Measurements from ENCODE around the gene PHLPP1.
"Not testable (repeated sequence)": the region's sequence is repeated elsewhere in the genome, so short reads cannot be mapped to it uniquely, and the experiment has no call there.

The PHLPP1 gene

GRCh38 chr18:62717925-62718800 is 2.8 kb downstream of the PHLPP1 start:
- DNase-seq = no peak

DNA sequence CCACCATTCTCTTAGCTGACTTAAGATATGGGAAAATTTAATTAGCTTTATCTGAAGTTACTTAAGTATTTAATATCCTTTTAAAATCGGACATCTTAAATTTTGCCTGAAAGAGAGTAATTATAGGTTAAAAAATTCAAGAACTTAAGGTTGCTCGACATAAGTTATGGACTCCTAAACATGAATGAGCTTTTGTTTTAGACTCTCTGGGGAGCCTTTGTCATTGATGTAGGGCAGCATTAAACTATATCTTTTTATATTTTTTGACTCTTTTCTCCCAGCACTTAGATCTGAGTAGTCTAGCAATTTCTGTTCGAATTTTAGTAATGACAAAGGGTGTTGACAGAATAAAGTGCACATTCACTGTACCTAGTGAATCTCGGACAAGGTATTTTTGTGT is 4.7 kb downstream of the PHLPP1 start:
- DNase-seq = no peak

DNA sequence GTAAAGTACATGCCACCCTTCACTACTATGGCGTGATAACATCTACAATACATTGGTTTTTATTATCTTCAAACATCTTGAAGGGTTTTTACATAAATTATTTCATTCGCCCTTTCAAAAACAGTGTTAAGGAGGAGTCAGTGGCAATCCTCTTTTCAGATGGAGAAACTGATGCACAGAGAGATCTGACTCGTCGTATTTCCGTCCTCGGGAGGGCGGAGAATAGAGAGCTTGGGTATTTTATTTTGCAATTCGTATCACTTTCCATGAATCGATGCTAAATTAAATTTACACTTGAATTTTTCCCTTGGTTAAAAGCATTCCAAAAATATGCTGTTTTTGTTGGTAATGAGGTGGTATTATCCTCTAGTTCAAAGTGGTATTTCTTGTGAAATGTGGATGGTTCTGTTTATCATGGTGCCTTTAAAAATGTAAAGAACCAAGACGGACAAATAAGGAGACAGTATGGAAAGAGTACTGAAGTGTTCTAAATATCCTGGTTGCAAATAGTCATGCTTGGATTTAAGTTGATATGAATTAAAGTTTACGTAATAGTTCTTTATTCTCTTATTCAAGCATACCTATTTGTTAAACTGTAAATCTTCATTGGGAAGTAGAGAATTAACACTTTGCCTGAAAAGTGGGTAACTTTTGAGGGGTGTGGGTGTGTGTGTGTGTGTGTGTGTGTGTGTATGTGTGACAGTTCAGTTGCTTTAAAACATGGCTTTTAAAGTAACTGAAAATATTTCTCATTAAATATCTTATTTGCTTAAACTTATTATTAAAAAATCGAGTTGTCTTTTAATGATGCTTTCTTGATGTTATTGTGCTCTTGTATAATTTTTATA is 5.6 kb downstream of the PHLPP1 start:
- no peak for DNase-seq

DNA sequence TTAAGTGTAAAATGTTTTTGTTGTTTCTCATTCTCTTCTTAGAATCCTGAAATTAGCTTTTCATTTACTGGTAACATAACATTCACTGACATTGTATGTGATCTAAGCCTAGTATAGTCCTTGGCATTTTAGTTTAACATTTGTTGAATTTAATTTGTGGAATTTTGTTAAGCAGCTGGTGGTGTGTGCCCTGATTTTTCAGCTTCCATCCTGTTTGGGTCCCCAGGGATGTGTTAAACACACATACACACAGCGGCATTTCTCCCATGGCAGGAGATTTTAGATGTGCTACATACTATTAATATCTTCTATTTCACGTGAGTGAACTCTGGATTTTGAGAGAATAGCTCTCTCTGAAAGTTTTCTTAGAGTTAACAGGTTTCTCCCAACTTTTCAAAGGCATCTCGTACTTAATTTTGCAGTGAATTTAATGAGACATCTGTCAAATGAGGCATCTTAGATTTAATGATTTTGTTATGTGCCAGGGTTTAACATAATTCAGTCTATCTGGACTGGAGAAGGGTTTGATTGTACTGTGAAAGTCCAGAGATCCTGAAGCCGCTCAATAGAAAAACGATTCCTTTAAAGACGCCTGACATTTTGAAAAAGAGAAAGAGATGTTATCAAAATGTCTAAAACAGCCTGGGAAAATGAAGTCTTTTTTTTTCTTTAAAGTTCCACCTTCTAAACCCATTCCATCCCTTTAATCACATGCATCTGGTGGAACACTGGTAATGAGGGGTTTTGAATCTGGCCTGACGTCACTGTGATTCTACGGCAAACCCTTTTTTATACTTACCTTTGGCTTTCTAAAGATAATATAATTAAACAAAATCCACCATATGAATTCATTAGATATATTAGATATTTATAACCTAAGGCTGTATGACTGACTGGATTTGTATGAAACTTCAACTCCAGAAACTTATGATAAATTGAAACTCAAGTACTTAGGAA is 6.8 kb downstream of the PHLPP1 start:
- peak; percentile 15 to 69 for DNase-seq

GRCh38 chr18:62723666-62724281 is 8.4 kb downstream of the PHLPP1 start:
- no peak for DNase-seq

DNA sequence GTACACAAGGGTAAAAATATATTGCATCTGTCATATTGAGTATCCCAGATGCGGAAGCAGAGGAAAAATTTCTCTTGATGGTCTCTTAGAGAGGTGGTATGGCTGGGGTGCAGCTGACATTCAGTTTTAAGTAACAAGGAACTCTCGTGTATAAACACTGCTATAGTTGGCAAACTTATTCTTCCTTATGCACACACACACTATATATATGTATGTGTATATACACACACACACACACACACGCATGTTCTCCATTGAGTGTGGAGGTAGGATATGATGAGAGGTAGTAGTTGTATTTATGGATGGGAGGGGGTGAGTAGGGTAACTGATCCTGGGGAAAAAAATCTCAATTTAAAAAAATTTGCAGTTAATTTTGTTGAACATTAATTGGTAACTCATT is 10.6 kb downstream of the PHLPP1 start:
- no peak for DNase-seq

GRCh38 chr18:62728254-62728653 is 12.9 kb downstream of the PHLPP1 start:
- DNase-seq = no peak

GRCh38 chr18:62729487-62730386 is 14.4 kb downstream of the PHLPP1 start:
- no peak for DNase-seq

- DNase-seq = no peak
Measured at GRCh38 chr18:62730941-62731340, 15.6 kb downstream of the PHLPP1 start.

DNA sequence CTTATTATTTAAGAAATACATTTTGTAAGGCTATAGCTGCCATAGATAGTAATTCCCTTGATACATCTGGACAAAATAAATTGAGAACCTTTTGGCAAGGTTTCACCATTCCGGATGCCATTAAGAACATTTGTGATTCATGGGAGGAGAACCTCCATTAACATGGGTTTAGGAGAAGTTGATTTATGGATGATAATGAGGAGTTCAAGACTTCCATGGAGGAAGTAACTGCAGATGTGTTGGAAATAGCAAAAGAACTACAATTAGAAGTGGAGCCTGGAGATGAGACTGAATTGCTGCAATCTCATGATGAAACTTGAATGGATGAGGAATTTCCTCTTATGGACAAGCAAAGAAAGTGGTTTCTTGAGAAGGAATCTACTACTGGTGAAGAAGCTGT is 17.3 kb downstream of the PHLPP1 start:
- no peak for DNase-seq

- no peak for DNase-seq
Measured at GRCh38 chr18:62734290-62734689, 18.9 kb downstream of the PHLPP1 start.

DNA sequence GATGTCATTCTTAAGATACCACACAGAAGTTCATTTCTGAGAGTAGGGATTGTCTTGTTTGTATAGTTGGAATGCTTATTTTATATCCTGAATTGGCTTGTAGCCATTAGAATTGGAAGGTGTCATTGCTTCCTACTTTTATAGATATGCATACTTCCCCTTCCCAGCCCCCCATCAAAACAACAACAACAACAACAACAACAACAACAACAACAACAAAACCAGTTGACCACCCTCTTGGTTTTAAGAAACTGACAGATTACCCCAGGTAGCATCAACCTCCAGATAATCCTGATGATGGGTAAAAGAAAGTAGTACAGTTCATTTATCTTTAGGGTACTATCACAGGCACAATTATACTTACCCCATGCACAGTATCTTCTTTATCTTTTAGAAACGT is 20.0 kb downstream of the PHLPP1 start:
- DNase-seq = no peak

GRCh38 chr18:62736077-62736855 is 20.9 kb downstream of the PHLPP1 start:
- peak; percentile 58 to 78 for DNase-seq

DNA sequence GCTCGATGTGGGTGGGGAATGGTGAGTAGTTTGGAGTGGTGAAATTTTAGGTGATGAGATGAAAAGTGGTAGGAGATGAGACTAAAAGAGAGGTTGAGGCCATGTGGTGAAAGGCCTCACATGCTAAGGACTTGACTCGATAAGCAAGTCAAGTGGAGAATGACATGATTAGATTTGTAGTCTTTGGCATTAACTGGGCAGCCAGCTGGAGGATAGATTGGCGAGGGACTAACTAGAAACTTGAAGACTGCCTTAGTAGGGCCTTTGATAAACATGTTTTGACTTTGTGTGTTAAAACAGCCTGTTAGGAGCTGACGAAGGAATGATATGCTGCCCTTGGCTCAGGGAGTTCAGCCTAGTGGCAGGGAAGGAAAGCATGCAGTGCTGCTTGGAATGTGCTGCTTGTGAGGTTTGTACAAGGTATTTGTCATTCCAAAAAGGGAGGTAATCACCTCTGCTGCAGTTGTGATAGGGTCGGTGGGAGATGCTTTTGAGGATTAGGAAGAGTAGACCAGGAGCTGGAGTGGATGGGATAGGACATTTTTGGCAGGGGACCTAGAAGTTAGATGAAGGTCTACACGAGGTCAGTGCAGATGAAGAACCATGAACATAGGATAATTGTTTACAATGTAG is 22.0 kb downstream of the PHLPP1 start:
- DNase-seq = peak in 1 of 2 experiments; percentile 22

- no peak for DNase-seq
Measured at GRCh38 chr18:62738639-62739038, 23.3 kb downstream of the PHLPP1 start.

GRCh38 chr18:62739911-62740310 is 24.6 kb downstream of the PHLPP1 start:
- DNase-seq = no peak

- DNase-seq = not testable (repeated sequence)
Measured at GRCh38 chr18:62740650-62741049, 25.3 kb downstream of the PHLPP1 start.

DNA sequence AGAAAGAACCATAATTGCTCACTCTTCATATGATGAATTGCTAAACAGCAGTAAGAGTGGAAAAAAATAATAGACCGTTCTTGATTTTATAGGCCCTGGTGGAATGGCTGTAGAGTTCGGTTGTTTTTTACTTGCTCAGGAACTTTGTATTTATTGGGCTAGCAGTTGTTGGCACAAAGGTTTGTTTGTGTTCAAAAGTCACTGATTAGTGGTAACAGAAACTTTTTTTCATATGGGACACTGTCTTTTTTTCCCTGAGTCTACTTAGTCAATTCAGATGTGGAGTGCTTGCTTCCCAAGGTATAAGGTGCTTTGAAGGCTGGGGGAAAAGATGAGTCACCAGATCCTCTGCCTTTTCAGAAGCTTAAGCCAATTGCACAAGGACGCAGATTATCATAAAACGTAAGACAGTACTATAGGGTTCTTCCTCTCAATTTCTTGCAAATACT is 25.8 kb downstream of the PHLPP1 start:
- DNase-seq = no peak

- no peak for DNase-seq
Measured at GRCh38 chr18:62741584-62741983, 26.2 kb downstream of the PHLPP1 start.
